RWPE2 (cell line): ENCODE measurements around the gene GIMD1.

Experiments
- ATAC-seq: fragments of 200-7000 bp; cut with Tn5 transposase; 3 replicates; pipeline ENCODE4 v1.9.1; 2021; ENCODE audit warnings: low read depth
- DNase-seq: peaks from one replicate; pipeline ENCODE4 v3.0.0-alpha.2; 2020; ENCODE audit warnings: low spot score
- H3K27ac ChIP-seq: fragments of 450-650 bp; 2 replicates; pipeline ENCODE4 v1.5.1; 2017; ENCODE audit warnings: mild to moderate bottlenecking; ENCODE audit not compliant: poor library complexity, severe bottlenecking
- H3K27me3 ChIP-seq: fragments of 250-450 bp; sonication (Bioruptor Pico); 2 replicates; pipeline ENCODE4 v1.5.1; 2021; ENCODE audit warnings: mild to moderate bottlenecking, moderate library complexity; ENCODE audit not compliant: insufficient read depth, poor library complexity, severe bottlenecking
- H3K36me3 ChIP-seq: fragments of 250-450 bp; sonication (Bioruptor Pico); 2 replicates; pipeline ENCODE4 v1.5.1; 2020; ENCODE audit warnings: low read depth, mild to moderate bottlenecking, moderate library complexity
- H3K4me1 ChIP-seq: fragments of 250-450 bp; sonication (Bioruptor Pico); 2 replicates; pipeline ENCODE4 v1.5.1; 2021; ENCODE audit warnings: mild to moderate bottlenecking, moderate library complexity; ENCODE audit not compliant: insufficient read depth, poor library complexity, severe bottlenecking
- H3K4me3 ChIP-seq: fragments of 250-450 bp; sonication (Bioruptor Pico); 2 replicates; pipeline ENCODE4 v1.5.1; 2021; ENCODE audit warnings: mild to moderate bottlenecking, moderate library complexity; ENCODE audit not compliant: severe bottlenecking
- H3K9me3 ChIP-seq: fragments of 250-450 bp; sonication (Bioruptor Pico); 2 replicates; pipeline ENCODE4 v1.5.1; 2021; ENCODE audit warnings: mild to moderate bottlenecking, moderate library complexity; ENCODE audit not compliant: severe bottlenecking
- TF ChIP-seq, protein P1 (sequence below): fragments of 450-650 bp; IDR thresholded peaks from one replicate; pipeline ENCODE4 v1.5.1; 2017; ENCODE audit warnings: mild to moderate bottlenecking, moderate library complexity; ENCODE audit not compliant: poor library complexity, severe bottlenecking

GIMD1 gene

DNA sequence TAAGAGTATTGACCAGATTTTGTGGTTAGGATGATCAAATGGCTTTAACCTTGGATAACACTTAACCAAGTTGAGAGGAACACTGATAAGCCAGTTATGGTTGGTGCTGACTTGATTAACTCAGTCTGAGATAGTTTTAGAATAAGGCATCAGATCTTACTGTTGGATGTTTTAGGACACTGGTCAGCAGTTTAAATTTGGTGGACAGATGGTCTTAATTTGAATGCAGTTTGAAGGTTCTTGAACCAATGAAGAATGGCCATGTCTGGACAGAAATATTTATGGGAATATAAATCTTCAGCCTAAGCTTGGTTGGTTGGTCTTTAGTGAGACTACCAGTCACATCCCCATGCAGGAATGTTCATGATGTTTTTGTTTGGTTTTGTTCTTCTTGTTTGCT is 2.6 kb upstream of the GIMD1 start:
- H3K27ac ChIP-seq, result no peak overlapping the region
- no peak overlapping the region for H3K4me3 ChIP-seq
- no peak for DNase-seq
- H3K36me3 ChIP-seq, result no peaks in the 10 kb centered on the region
- TF ChIP-seq, protein P1, sequence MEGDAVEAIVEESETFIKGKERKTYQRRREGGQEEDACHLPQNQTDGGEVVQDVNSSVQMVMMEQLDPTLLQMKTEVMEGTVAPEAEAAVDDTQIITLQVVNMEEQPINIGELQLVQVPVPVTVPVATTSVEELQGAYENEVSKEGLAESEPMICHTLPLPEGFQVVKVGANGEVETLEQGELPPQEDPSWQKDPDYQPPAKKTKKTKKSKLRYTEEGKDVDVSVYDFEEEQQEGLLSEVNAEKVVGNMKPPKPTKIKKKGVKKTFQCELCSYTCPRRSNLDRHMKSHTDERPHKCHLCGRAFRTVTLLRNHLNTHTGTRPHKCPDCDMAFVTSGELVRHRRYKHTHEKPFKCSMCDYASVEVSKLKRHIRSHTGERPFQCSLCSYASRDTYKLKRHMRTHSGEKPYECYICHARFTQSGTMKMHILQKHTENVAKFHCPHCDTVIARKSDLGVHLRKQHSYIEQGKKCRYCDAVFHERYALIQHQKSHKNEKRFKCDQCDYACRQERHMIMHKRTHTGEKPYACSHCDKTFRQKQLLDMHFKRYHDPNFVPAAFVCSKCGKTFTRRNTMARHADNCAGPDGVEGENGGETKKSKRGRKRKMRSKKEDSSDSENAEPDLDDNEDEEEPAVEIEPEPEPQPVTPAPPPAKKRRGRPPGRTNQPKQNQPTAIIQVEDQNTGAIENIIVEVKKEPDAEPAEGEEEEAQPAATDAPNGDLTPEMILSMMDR, result no peak
- H3K27me3 ChIP-seq, result no peaks in the 10 kb centered on the region
- ATAC-seq, result no peak
- H3K9me3 ChIP-seq, result no peaks in the 10 kb centered on the region
- H3K4me1 ChIP-seq, result no peaks in the 10 kb centered on the region

DNA sequence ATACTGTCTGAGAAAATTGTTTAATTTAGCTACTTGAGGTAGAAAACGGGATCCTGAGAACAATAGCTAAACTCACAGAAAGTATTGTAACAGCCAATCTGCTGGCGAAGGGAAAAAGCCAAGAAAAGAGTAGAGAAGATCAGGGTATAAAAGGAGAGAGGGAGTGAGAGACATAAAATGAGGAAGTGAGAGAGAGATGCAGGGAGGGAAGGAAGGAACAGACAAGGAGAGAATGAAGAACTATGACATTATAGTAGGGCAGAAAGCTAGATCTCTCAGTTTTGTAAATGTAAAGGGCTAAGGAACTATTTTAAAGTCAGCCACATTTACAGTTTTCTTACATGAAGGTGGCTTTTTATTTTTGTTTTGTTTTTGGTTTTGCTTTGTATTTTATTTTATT is 1.6 kb upstream of the GIMD1 start:
- TF ChIP-seq, protein P1, result no peak
- H3K9me3 ChIP-seq, result no peaks in the 10 kb centered on the region

DNA sequence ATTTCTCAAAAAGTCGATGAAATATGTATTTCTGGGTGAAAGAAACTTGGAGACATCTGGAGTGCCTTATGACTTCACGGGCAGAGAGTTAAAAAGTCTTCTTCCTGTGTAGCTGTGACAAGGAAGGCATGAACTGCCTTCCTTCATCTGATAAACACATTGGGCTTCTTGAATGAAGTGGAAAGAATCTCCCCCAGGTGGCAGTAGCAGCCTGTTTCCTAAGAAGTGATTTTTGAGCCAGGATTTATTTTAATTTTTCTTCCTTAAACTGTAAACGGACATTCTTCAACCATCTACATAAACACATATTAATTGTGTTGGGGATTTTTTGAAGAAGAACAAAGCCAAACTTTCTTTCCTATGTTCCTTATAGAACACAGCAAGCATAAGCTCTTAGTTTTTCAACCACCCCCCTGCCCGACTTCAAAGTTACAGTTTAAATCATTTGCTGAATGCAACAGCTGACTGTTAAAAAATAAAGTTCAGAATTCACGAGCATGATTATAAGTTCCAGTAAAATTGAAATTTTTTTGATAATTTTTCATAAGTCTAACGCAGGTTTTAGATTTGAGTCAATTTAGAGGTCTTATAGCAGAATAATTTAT is 980 bp upstream of the GIMD1 start:
- no peaks in the 10 kb centered on the region for H3K27me3 ChIP-seq
- peaks cover 7% of the 10 kb centered on the region for H3K4me1 ChIP-seq
- ATAC-seq, result peak; percentile 51; the same call in 1 of the 3 replicates
- no peak for DNase-seq
- no peak overlapping the region for H3K27ac ChIP-seq
- no peak overlapping the region for H3K4me3 ChIP-seq
- TF ChIP-seq, protein P1, result peak; percentile 93
- no peaks in the 10 kb centered on the region for H3K9me3 ChIP-seq
- no peaks in the 10 kb centered on the region for H3K36me3 ChIP-seq

More for the DNA sequence above, 1.6 kb upstream of the GIMD1 start:
- Histone ChIP-seq H3K4me3 (no peak overlapping the region), H3K27me3 (no peaks in the 10 kb centered on the region), H3K27ac (no peak overlapping the region), H3K4me1 (peaks cover 7% of the 10 kb centered on the region), H3K36me3 (no peaks in the 10 kb centered on the region)
- ATAC-seq, result no peak
- no peak for DNase-seq

DNA sequence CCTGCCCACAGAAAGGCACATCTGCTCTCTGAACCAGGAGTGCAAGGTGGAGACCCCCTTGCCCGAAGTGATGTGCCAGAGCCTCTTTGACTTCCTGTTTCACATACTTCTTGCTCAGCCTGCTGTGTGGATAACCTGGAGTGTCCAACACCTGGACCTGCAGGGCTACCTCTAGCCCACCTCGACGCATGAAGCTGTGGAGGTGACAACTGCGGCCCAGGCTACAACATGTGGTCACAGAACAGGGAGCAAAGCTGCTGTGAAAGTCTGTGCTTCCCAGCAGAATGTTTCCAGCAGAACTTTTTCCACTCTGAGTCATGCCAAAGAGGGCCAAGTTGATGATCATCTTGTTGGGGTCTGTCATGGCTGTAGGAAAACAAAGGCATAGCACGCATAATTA is 1.5 kb downstream of the GIMD1 start:
- Histone ChIP-seq H3K27me3 (no peaks in the 10 kb centered on the region), H3K27ac (no peak overlapping the region), H3K9me3 (no peaks in the 10 kb centered on the region), H3K36me3 (no peaks in the 10 kb centered on the region), H3K4me1 (peaks cover 7% of the 10 kb centered on the region), H3K4me3 (no peak overlapping the region)
- DNase-seq, result no peak
- TF ChIP-seq, protein P1, result no peak
- no peak for ATAC-seq

DNA sequence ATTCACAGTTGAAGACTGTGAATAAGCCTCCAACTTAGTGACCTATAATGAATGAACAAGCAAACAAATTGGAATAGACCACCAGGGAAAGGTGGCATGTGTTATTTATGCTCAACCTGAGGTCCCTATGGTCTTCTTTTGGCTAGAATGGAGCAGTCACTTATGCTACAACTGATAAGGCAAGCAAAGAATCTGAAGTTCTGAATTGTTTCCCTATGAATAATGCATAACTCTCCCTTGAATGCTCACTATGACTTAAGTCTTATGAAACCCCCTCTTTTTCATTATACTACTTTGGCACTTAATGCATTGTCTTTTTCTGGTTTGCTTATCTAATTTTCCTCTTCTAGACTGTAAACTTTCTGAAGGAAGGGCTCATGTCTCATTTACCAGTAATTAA is 2.6 kb downstream of the GIMD1 start:
- no peaks in the 10 kb centered on the region for H3K36me3 ChIP-seq
- H3K27ac ChIP-seq, result no peak overlapping the region
- no peaks in the 10 kb centered on the region for H3K9me3 ChIP-seq
- no peak for DNase-seq
- H3K27me3 ChIP-seq, result no peaks in the 10 kb centered on the region
- no peak overlapping the region for H3K4me3 ChIP-seq
- TF ChIP-seq, protein P1, result no peak
- ATAC-seq, result peak; percentile 29; the same call in 2 of the 3 replicates
- H3K4me1 ChIP-seq, result peaks cover 7% of the 10 kb centered on the region
